GM12878 (cell line): ENCODE data around the gene NRG2. TPM values are rescaled to one million over a fixed set of nuclear protein-coding genes. Genes with fewer than 3 reads are reported as not detected.
A peak's percentile ranks its signal among the peaks of the same experiment; 100 is the strongest.

ENCODE experiments used
- ATAC-seq: fragments of 200-7000 bp; cut with Tn5 transposase; 3 replicates; pipeline ENCODE4 v1.9.1; 2020; ENCODE audit warnings: mild to moderate bottlenecking, moderate library complexity
- BruUV-seq: library from RNA; stranded (reverse); fragments of 400-500 nt; replicated peaks from 2 replicates; lab custom pipeline; 2021; lab: Mats Ljungman, UMichigan
- CTCF ChIA-PET: fragments of 300-600 bp; sonication (Branson Sonifier 250); formaldehyde crosslinking; extraction: SDS; loops from one replicate; lab custom pipeline; 2021; ENCODE audit warnings: inconsistent platforms; lab: Yijun Ruan, JAX
- POLR2A ChIA-PET: fragments of 350-600 bp; formaldehyde crosslinking; extraction: SDS; loops from one replicate; lab custom pipeline; 2021; ENCODE audit warnings: inconsistent platforms; lab: Charles Lee
- RAD21 ChIA-PET: fragments of 300-600 bp; sonication (Branson Sonifier 250); formaldehyde crosslinking; loops from one replicate; lab custom pipeline; 2023; ENCODE audit warnings: antibody characterized with exemption; ENCODE audit not compliant: unreplicated experiment; lab: Charles Lee
- SMC1A ChIA-PET: fragments of 300-600 bp; sonication (Branson Sonifier 250); formaldehyde crosslinking; loops from one replicate; lab custom pipeline; 2023; ENCODE audit not compliant: unreplicated experiment, uncharacterized antibody; lab: Charles Lee
- DNase-seq: peaks from one replicate; pipeline ENCODE4 v3.0.0-alpha.2; 2011; ENCODE audit warnings: low read depth, low spot score
- FAIRE-seq: peaks from 3 replicates; lab custom pipeline; 2011; peaks lifted over from hg19 to GRCh38; lab: Jason Lieb, UNC
- H2AFZ ChIP-seq: 2 replicates; pipeline ENCODE4 v1.6.0; 2011; ENCODE audit warnings: low read depth, low read length, control low read depth; ENCODE audit not compliant: control insufficient read depth
- H3K27ac ChIP-seq: 2 replicates; pipeline ENCODE4 v1.5.1; 2011; ENCODE audit warnings: control low read depth; ENCODE audit not compliant: control insufficient read depth, insufficient read depth
- H3K27me3 ChIP-seq, 2 experiments: replicated peaks in 1 of 2; 2 replicates each; pipeline versions ENCODE4 v1.6.0 to v1.6.1; 2011; ENCODE audit warnings: low read length in 1 of 2; ENCODE audit not compliant: control insufficient read depth in 2 of 2, insufficient read depth in 2 of 2
- H3K36me3 ChIP-seq, 2 experiments: 2 replicates each; pipeline ENCODE4 v1.5.1; 2011; ENCODE audit warnings: low read length in 1 of 2; ENCODE audit not compliant: control insufficient read depth in 2 of 2, insufficient read depth in 2 of 2
- H3K4me1 ChIP-seq: 2 replicates; pipeline ENCODE4 v1.6.1; 2011; ENCODE audit warnings: mild to moderate bottlenecking, low read length, moderate library complexity, mixed read lengths; ENCODE audit not compliant: control insufficient read depth, insufficient read depth
- H3K4me2 ChIP-seq: 2 replicates; pipeline ENCODE4 v1.6.0; 2011; ENCODE audit warnings: control low read depth; ENCODE audit not compliant: control insufficient read depth, insufficient read depth
- H3K4me3 ChIP-seq: fragments of 200-600 bp; sonication (generic); 2 replicates; pipeline ENCODE4 v1.5.1; 2016
- H3K79me2 ChIP-seq: 2 replicates; pipeline ENCODE4 v1.6.0; 2011; ENCODE audit warnings: low read length; ENCODE audit not compliant: control insufficient read depth, insufficient read depth
- H3K9ac ChIP-seq: 2 replicates; pipeline ENCODE4 v1.8.0; 2011; ENCODE audit warnings: low read length, control low read depth, mixed read lengths; ENCODE audit not compliant: control insufficient read depth, insufficient read depth
- H3K9me3 ChIP-seq: replicated peaks from 3 replicates; pipeline ENCODE4 v1.5.1; 2011; ENCODE audit warnings: mild to moderate bottlenecking, low read length; ENCODE audit not compliant: control insufficient read depth, insufficient read depth
- H4K20me1 ChIP-seq: 2 replicates; pipeline ENCODE4 v1.6.0; 2011; ENCODE audit not compliant: control insufficient read depth, insufficient read depth
- RAD21 ChIP-seq: IDR thresholded peaks from 2 replicates; pipeline ENCODE4 v1.6.1; 2011; ENCODE audit warnings: mild to moderate bottlenecking, low read depth, low read length, moderate library complexity; ENCODE audit not compliant: insufficient read depth
- SMC3 ChIP-seq: IDR thresholded peaks from 2 replicates; pipeline ENCODE4 v1.6.1; 2011; ENCODE audit warnings: low read length, improper control_type of control experiment, borderline replicate concordance
- SREBF1 ChIP-seq: IDR thresholded peaks from 2 replicates; pipeline ENCODE4 v1.6.1; 2012; ENCODE audit warnings: mild to moderate bottlenecking, low read length
- TBL1XR1 ChIP-seq: IDR thresholded peaks from 2 replicates; pipeline ENCODE4 v1.6.1; 2012; ENCODE audit warnings: low read depth, low read length, improper control_type of control experiment
- ZNF24 ChIP-seq: fragments of 450-650 bp; IDR thresholded peaks from 2 replicates; pipeline ENCODE4 v1.6.1; 2017; ENCODE audit warnings: antibody characterized with exemption, mild to moderate bottlenecking
- WGBS: methylation state at CpG from one replicate; pipeline ENCODE4 v1.1.6; 2016; ENCODE audit warnings: low lambda C conversion rate; ENCODE audit not compliant: insufficient replicate concordance, insufficient coverage; ENCODE audit errors: missing lambda C conversion rate; 5-methylcytosine and 5-hydroxymethylcytosine counted together
- in situ Hi-C: fragments of 300-500 bp; cut with MboI; formaldehyde crosslinking; loops from 9 replicates; pipeline ENCODE4 v1.14.3; 2018; ENCODE audit warnings: mixed read lengths
- intact Hi-C: fragments of 100-400 bp; cut with micrococcal nuclease; formaldehyde crosslinking; loops from one replicate; pipeline ENCODE4 v1.14.2; 2022; ENCODE audit not compliant: unreplicated experiment
- polyA plus RNA-seq, 11 experiments: library from polyadenylated mRNA; depleted of rRNA in 4 of 11; unstranded in 6 of 11; stranded (reverse) in 5 of 11; fragments of >200 nt; fragmentation: Nextera tagmentation in 4 of 11; fragmentation: Illumina TruSeq in 1 of 11; extraction: Ambion mirVana in 4 of 11; extraction: Trizol in 1 of 11; gene quantifications; 1 replicate in 1 of 11; 2 replicates in 10 of 11; pipeline versions ENCODE4 v1.2.1 to v1.2.3, GENCODE V29; 2011 to 2016; ENCODE audit warnings: inconsistent platforms in 2 of 11, missing spikeins in 2 of 11, low read depth in 1 of 11
- total RNA-seq, 4 experiments: library from RNA; depleted of rRNA in 3 of 4; stranded (reverse); fragments of >200 nt in 3 of 4; fragmentation: Illumina TruSeq in 1 of 4; extraction: Trizol in 1 of 4; gene quantifications; 2 replicates each; pipeline versions ENCODE4 v1.2.1 to v1.2.3, GENCODE V29; 2013 to 2021
- TF ChIP-seq, protein P1 (sequence below): fragments of 450-650 bp; IDR thresholded peaks from 2 replicates; pipeline ENCODE4 v1.6.1; 2016; ENCODE audit warnings: mild to moderate bottlenecking, moderate library complexity, borderline replicate concordance
- TF ChIP-seq, protein P2 (sequence below): fragments of 450-650 bp; IDR thresholded peaks from 2 replicates; pipeline ENCODE4 v1.6.1; 2016; ENCODE audit warnings: mild to moderate bottlenecking
- TF ChIP-seq, protein P3 (sequence below): fragments of 450-650 bp; IDR thresholded peaks from 2 replicates; pipeline ENCODE4 v1.6.1; 2017; ENCODE audit warnings: low read depth, mild to moderate bottlenecking, moderate library complexity

Gene NRG2
- total and polyA plus RNA-seq, 10 of the 15 experiments (the other 5 are each of a cell fraction or from before 2014, with no cell fraction given): 0.10 to 21.7 (median 9.6) TPM

DNA sequence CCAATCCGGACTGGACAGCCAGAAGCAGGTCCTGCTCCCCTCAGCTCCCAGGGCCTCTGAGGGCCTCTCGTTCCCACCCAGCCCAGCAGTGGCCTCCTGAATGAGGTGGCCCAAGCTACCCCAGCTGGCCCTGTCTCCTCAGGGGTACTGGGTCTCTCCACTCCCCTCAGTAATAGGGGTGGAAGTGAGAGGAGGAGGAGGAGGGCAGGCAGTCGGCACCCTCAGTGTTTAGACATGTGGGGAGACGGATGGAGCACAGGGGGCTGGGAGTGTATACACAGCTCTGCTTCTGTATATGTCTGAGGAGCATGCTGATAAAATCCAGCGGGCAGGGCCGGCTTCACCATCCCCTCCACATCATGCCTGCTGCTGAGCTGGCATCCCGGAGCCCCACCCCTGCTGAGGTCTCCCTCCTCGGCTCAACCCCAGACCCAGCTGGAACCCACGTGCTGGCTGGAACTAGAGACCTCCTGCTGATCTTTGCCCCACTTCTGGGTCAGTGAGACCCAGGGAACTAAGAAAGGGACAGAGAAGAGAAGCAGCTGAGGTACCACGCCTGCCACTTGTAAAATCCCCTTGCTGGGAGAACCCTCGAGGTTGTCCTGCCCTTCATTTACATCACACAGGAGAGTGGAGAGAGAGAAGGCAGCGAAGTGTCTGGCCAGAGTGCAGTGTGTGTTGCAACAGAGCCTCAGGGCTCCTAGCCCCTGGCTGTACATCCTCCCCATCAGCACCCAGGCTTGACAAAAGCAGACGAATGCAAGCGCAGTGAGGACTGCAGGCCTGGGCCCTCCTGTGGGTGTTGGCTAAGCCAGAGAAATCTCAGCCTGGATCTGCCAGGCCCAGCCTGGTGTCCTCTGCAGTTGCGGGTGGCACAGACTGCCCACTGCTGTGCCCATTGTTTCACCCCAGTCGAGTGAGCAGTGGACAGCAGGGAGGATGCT, 170.0 kb downstream of the NRG2 start (continued):
- TF ChIP-seq, protein P1, sequence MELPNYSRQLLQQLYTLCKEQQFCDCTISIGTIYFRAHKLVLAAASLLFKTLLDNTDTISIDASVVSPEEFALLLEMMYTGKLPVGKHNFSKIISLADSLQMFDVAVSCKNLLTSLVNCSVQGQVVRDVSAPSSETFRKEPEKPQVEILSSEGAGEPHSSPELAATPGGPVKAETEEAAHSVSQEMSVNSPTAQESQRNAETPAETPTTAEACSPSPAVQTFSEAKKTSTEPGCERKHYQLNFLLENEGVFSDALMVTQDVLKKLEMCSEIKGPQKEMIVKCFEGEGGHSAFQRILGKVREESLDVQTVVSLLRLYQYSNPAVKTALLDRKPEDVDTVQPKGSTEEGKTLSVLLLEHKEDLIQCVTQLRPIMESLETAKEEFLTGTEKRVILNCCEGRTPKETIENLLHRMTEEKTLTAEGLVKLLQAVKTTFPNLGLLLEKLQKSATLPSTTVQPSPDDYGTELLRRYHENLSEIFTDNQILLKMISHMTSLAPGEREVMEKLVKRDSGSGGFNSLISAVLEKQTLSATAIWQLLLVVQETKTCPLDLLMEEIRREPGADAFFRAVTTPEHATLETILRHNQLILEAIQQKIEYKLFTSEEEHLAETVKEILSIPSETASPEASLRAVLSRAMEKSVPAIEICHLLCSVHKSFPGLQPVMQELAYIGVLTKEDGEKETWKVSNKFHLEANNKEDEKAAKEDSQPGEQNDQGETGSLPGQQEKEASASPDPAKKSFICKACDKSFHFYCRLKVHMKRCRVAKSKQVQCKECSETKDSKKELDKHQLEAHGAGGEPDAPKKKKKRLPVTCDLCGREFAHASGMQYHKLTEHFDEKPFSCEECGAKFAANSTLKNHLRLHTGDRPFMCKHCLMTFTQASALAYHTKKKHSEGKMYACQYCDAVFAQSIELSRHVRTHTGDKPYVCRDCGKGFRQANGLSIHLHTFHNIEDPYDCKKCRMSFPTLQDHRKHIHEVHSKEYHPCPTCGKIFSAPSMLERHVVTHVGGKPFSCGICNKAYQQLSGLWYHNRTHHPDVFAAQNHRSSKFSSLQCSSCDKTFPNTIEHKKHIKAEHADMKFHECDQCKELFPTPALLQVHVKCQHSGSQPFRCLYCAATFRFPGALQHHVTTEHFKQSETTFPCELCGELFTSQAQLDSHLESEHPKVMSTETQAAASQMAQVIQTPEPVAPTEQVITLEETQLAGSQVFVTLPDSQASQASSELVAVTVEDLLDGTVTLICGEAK: no peak

DNA sequence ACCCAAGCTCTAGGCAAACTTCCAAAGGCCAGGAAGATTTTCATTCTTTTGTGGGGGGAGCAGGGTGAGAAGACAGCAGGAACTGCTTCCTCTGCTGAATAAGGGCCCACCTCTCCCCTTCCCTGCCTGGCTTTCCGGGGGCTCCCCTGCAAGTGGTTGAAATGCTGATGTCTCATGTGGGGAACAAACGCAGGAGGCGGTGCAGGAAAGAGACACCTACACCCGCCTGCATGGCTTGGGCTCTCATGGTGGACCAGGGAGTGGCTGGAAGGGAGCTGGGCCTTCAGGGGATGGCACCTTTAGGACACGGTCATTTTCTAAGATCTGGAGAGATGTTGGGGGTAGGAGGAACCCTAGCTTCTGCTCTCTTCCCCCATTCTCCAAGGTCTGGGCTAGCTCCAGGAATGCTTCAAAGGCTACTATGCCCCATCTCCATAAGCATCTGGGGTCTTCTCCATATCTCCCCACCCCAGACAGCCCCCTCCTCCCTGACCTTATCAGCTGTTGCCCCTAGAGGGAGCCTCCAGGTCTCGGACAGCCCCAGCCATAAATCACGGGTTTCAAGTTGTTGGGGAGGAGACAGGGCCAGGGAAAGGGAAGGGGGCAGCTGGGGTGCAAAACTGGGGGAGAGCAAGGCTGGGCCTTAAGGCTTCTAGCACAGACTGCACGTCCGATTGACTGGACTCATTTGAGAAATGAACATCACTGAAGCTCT, 170.9 kb downstream of the NRG2 start:
- ATAC-seq: peak; percentile 28; the same call in 1 of the 3 replicates
- TF ChIP-seq SMC3: peak; percentile 9; the same call in 1 of the 2 replicates
- TF ChIP-seq ZNF24: no peak
- no peak for TF ChIP-seq TBL1XR1
- TF ChIP-seq, protein P2, sequence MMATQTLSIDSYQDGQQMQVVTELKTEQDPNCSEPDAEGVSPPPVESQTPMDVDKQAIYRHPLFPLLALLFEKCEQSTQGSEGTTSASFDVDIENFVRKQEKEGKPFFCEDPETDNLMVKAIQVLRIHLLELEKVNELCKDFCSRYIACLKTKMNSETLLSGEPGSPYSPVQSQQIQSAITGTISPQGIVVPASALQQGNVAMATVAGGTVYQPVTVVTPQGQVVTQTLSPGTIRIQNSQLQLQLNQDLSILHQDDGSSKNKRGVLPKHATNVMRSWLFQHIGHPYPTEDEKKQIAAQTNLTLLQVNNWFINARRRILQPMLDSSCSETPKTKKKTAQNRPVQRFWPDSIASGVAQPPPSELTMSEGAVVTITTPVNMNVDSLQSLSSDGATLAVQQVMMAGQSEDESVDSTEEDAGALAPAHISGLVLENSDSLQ: no peak
- TF ChIP-seq, protein P3, sequence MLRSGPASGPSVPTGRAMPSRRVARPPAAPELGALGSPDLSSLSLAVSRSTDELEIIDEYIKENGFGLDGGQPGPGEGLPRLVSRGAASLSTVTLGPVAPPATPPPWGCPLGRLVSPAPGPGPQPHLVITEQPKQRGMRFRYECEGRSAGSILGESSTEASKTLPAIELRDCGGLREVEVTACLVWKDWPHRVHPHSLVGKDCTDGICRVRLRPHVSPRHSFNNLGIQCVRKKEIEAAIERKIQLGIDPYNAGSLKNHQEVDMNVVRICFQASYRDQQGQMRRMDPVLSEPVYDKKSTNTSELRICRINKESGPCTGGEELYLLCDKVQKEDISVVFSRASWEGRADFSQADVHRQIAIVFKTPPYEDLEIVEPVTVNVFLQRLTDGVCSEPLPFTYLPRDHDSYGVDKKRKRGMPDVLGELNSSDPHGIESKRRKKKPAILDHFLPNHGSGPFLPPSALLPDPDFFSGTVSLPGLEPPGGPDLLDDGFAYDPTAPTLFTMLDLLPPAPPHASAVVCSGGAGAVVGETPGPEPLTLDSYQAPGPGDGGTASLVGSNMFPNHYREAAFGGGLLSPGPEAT: no peak
- peak; percentile 30 for TF ChIP-seq RAD21
- TF ChIP-seq SREBF1: no peak

More for the DNA sequence above, 170.9 kb downstream of the NRG2 start:
- no TSS peak for BruUV-seq
- Histone ChIP-seq H3K4me1 (no peaks in the 10 kb centered on the region), H3K4me3 (no peak overlapping the region), H3K27ac (no peak overlapping the region), H3K9ac (no peak overlapping the region), H3K27me3 (no peaks in the 10 kb centered on the region), H3K9me3 (no peaks in the 10 kb centered on the region; the same call in 2 of the 3 replicates), H3K36me3 (peaks cover 0 to 4% of the 10 kb centered on the region in 2 experiments; a peak in 3 of 4 replicates), H3K4me2 (no peak overlapping the region), H4K20me1 (no peaks in the 10 kb centered on the region), H2AFZ (no peak overlapping the region), H3K79me2 (no peaks in the 10 kb centered on the region)
- ChIA-PET CTCF (interaction anchor here (0.7 to 5.1 kb wide), 6 partner anchors 10 to 97 kb away, joined by 3 to 64 read pairs (median 3); no protein-coding TSS in a partner anchor), POLR2A (no interaction called here), RAD21 (interaction anchor here (3.9 kb wide), 1 partner anchor 96 kb away, joined by 17 read pairs; no protein-coding TSS in a partner anchor), SMC1A (interaction anchor here (0.8 to 1.6 kb wide), 4 partner anchors 8 to 97 kb away, joined by 3 to 6 read pairs (median 4); no protein-coding TSS in a partner anchor)
- WGBS: 63% methylated on average over 9 of the region's 9 CpGs
- FAIRE-seq (no peak), DNase-seq (no peak)
- intact Hi-C loops (loop anchor here (10.0 kb wide), 1 partner anchor 173 kb away; the partner anchor contains the start of gene NRG2), in situ Hi-C loops (no loop called here)
